Liver (tissue), 9 donors: ENCODE results near the gene NEBL. TPM values are rescaled to one million over a fixed set of nuclear protein-coding genes. Genes with fewer than 3 reads are reported as not detected.

Source experiments
- DNase-seq: peaks from one replicate; pipeline ENCODE4 v3.0.0-alpha.2; 2017; ENCODE audit warnings: low spot score
- H3K27ac ChIP-seq, 2 donors: one replicate each; pipeline ENCODE4 v1.7.0; 2013; ENCODE audit warnings: inconsistent platforms in 2 of 2, low read length in 2 of 2, control low read depth in 1 of 2, low read depth in 1 of 2, mild to moderate bottlenecking in 1 of 2
- H3K27me3 ChIP-seq, 4 donors: one replicate each; pipeline versions ENCODE4 v1.6.1 to v1.7.0; 2013; ENCODE audit warnings: low read length in 3 of 4, inconsistent platforms in 1 of 4, mild to moderate bottlenecking in 1 of 4, moderate library complexity in 1 of 4; ENCODE audit not compliant: control insufficient read depth in 4 of 4, insufficient read depth in 4 of 4
- H3K36me3 ChIP-seq, 4 donors: one replicate each; pipeline versions ENCODE4 v1.6.1 to v1.7.0; 2013; ENCODE audit warnings: low read length in 3 of 4, mild to moderate bottlenecking in 3 of 4, low read depth in 1 of 4, moderate library complexity in 1 of 4; ENCODE audit not compliant: control insufficient read depth in 4 of 4, insufficient read depth in 3 of 4
- H3K4me1 ChIP-seq, 4 donors: one replicate each; pipeline versions ENCODE4 v1.6.1 to v1.7.0; 2013; ENCODE audit warnings: low read length in 3 of 4, mild to moderate bottlenecking in 3 of 4, moderate library complexity in 1 of 4; ENCODE audit not compliant: control insufficient read depth in 4 of 4, insufficient read depth in 4 of 4
- H3K4me3 ChIP-seq, 3 donors: one replicate each; pipeline versions ENCODE4 v1.6.1 to v1.7.0; 2013; ENCODE audit warnings: low read length in 3 of 3, control low read depth in 1 of 3, low read depth in 1 of 3, mild to moderate bottlenecking in 1 of 3
- H3K9ac ChIP-seq, 2 donors: one replicate each; pipeline ENCODE4 v1.7.0; 2013; ENCODE audit warnings: low read length in 2 of 2, mild to moderate bottlenecking in 2 of 2, moderate library complexity in 2 of 2, control low read depth in 1 of 2, low read depth in 1 of 2
- H3K9me3 ChIP-seq, 4 donors: one replicate each; pipeline versions ENCODE4 v1.6.1 to v1.7.0; 2013; ENCODE audit warnings: low read length in 3 of 4; ENCODE audit not compliant: control insufficient read depth in 4 of 4
- ATF3 ChIP-seq: IDR thresholded peaks from 2 replicates; pipeline ENCODE4 v1.6.1; 2016; ENCODE audit warnings: antibody characterized with exemption
- CTCF ChIP-seq: fragments of 150-350 bp; IDR thresholded peaks from 2 replicates; pipeline ENCODE4 v1.5.1; 2017; ENCODE audit warnings: improper control_type of control experiment, low read depth, low read length; ENCODE audit not compliant: missing input control
- EGR1 ChIP-seq, 2 donors: IDR thresholded peaks; 2 replicates each; pipeline ENCODE4 v1.6.1; 2016 to 2018; ENCODE audit warnings: antibody characterized with exemption in 2 of 2, low read depth in 2 of 2
- FOXA1 ChIP-seq: IDR thresholded peaks from 2 replicates; pipeline ENCODE4 v1.6.1; 2016; ENCODE audit warnings: antibody characterized with exemption
- FOXA2 ChIP-seq: IDR thresholded peaks from 2 replicates; pipeline ENCODE4 v1.6.1; 2016; ENCODE audit warnings: antibody characterized with exemption
- GABPA ChIP-seq, 2 donors: IDR thresholded peaks in 1 of 2; conservative IDR thresholded peaks in 1 of 2; 2 replicates each; pipeline ENCODE4 v1.6.1; 2016; ENCODE audit warnings: antibody characterized with exemption in 2 of 2, mild to moderate bottlenecking in 1 of 2, moderate library complexity in 1 of 2
- HNF4A ChIP-seq, 2 donors: conservative IDR thresholded peaks; 2 replicates each; pipeline ENCODE4 v1.6.1; 2016; ENCODE audit warnings: antibody characterized with exemption in 2 of 2, mild to moderate bottlenecking in 2 of 2
- JUND ChIP-seq, 2 donors: IDR thresholded peaks; 2 replicates each; pipeline ENCODE4 v1.6.1; 2016; ENCODE audit warnings: antibody characterized with exemption in 2 of 2
- MAX ChIP-seq: IDR thresholded peaks from 2 replicates; pipeline ENCODE4 v1.6.1; 2016; ENCODE audit warnings: antibody characterized with exemption
- NR2F2 ChIP-seq: IDR thresholded peaks from 2 replicates; pipeline ENCODE4 v1.6.1; 2016; ENCODE audit warnings: antibody characterized with exemption
- RAD21 ChIP-seq, 2 donors: IDR thresholded peaks; 2 replicates each; pipeline ENCODE4 v1.6.1; 2016; ENCODE audit warnings: antibody characterized with exemption in 2 of 2, mild to moderate bottlenecking in 2 of 2
- RXRA ChIP-seq, 2 donors: IDR thresholded peaks; 2 replicates each; pipeline ENCODE4 v1.6.1; 2017 to 2018; ENCODE audit warnings: antibody characterized with exemption in 2 of 2, mild to moderate bottlenecking in 1 of 2
- SP1 ChIP-seq: IDR thresholded peaks from 2 replicates; pipeline ENCODE4 v1.6.1; 2018; ENCODE audit warnings: antibody characterized with exemption, mild to moderate bottlenecking
- TAF1 ChIP-seq: conservative IDR thresholded peaks from 2 replicates; pipeline ENCODE4 v1.6.1; 2016; ENCODE audit warnings: antibody characterized with exemption, mild to moderate bottlenecking
- YY1 ChIP-seq: IDR thresholded peaks from 2 replicates; pipeline ENCODE4 v1.6.1; 2016; ENCODE audit warnings: antibody characterized with exemption, mild to moderate bottlenecking
- ZBTB33 ChIP-seq: IDR thresholded peaks from 2 replicates; pipeline ENCODE4 v1.6.1; 2016; ENCODE audit warnings: antibody characterized with exemption
- WGBS: extraction: QIAGEN DNeasy Blood & Tissue Kit; methylation state at CpG from one replicate; pipeline ENCODE4 v1.1.7; 2013; 5-methylcytosine and 5-hydroxymethylcytosine counted together
- polyA plus RNA-seq, 2 donors: library from polyadenylated mRNA; stranded (reverse) in 1 of 2; unstranded in 1 of 2; fragments of 200-250 nt in 1 of 2; fragments of >200 nt in 1 of 2; fragmentation: Nextera tagmentation in 1 of 2; extraction: Ambion mirVana in 1 of 2; gene quantifications; one replicate each; pipeline versions ENCODE4 v1.2.1 to v1.2.3, GENCODE V29; 2013 to 2015
- total RNA-seq, 2 donors: library from RNA; depleted of rRNA; stranded (reverse); fragments of >200 nt; gene quantifications; one replicate each; pipeline ENCODE4 v1.2.3, GENCODE V29; 2014
- donor health status: healthy.
- donor health status: healthy.
- donor health status: healthy.
- donor health status: healthy.
- donor health status: healthy.

Gene NEBL
- total and polyA plus RNA-seq, 4 donors = 0.22 to 1.8 (median 0.81) TPM

- DNase-seq = no peak
- Histone ChIP-seq H3K4me1 (no peaks in the 10 kb centered on the region), H3K9ac (no peak overlapping the region), H3K27ac (no peak overlapping the region), H3K9me3 (no peaks in the 10 kb centered on the region), H3K4me3 (no peak overlapping the region), H3K27me3 (no peaks in the 10 kb centered on the region), H3K36me3 (no peaks in the 10 kb centered on the region)
- 93% methylated on average over 4 of the region's 4 CpGs for whole genome bisulfite sequencing
- TF ChIP-seq NR2F2 (no peak), FOXA1 (no peak), GABPA (IDR thresholded peaks at IDR 0.05 in 1 of 2, conservative IDR thresholded peaks at IDR 0.05 in 1 of 2) (no peak), SP1 (no peak), TAF1 (no peak), MAX (no peak), HNF4A (conservative IDR thresholded peaks at IDR 0.05) (no peak), ATF3 (no peak), CTCF (no peak)
Measured at GRCh38 chr10:20863008-20863407, 34.1 kb downstream of the NEBL start.

GRCh38 chr10:20858292-20859124 is 38.6 kb downstream of the NEBL start:
- TF ChIP-seq RAD21 (IDR thresholded peaks at IDR 0.05) = peak; percentile 86 to 87
- TF ChIP-seq CTCF = peak; percentile 54
- no peak for TF ChIP-seq EGR1 (IDR thresholded peaks at IDR 0.05; ENCODE audit: low read depth in 2 of 2)
- 8% methylated on average over 2 of the region's 2 CpGs for WGBS
- no peak for DNase-seq
- no peaks in the 10 kb centered on the region for H3K9me3 ChIP-seq
- no peaks in the 10 kb centered on the region for H3K27me3 ChIP-seq
- no peak overlapping the region for H3K27ac ChIP-seq
- no peak overlapping the region for H3K9ac ChIP-seq
- H3K4me3 ChIP-seq = no peak overlapping the region
- no peaks in the 10 kb centered on the region for H3K4me1 ChIP-seq
- no peaks in the 10 kb centered on the region for H3K36me3 ChIP-seq

GRCh38 chr10:20856484-20856883 is 40.6 kb downstream of the NEBL start:
- H3K9me3 ChIP-seq = no peaks in the 10 kb centered on the region
- no peaks in the 10 kb centered on the region for H3K36me3 ChIP-seq
- no peak overlapping the region for H3K4me3 ChIP-seq
- no peak overlapping the region for H3K9ac ChIP-seq
- H3K27ac ChIP-seq = no peak overlapping the region
- WGBS = 79% methylated on average over 1 of the region's 1 CpG
- no peaks in the 10 kb centered on the region for H3K27me3 ChIP-seq
- DNase-seq = no peak
- no peaks in the 10 kb centered on the region for H3K4me1 ChIP-seq
- TF ChIP-seq CTCF (no peak), FOXA2 (no peak), JUND (IDR thresholded peaks at IDR 0.05) (no peak), YY1 (no peak), RXRA (IDR thresholded peaks at IDR 0.05) (no peak), MAX (no peak), HNF4A (conservative IDR thresholded peaks at IDR 0.05) (no peak), ZBTB33 (no peak), EGR1 (IDR thresholded peaks at IDR 0.05; ENCODE audit: low read depth in 2 of 2) (no peak), TAF1 (no peak), ATF3 (no peak), FOXA1 (no peak), RAD21 (IDR thresholded peaks at IDR 0.05) (no peak)
